ENCODE data around the gene BCAN.
"Not testable (repeated sequence)": the region's sequence is repeated elsewhere in the genome, so short reads cannot be mapped to it uniquely, and the experiment has no call there.

BCAN gene

GRCh38 chr1:156618853-156619581, 22.9 kb upstream of the BCAN start, which contains the start of gene HAPLN2:
Gene HAPLN2 (plus strand): TSS chr1:156619415. CDS start chr1:156623491, 4,076 bp downstream.
- no peak for DNase-seq

- no peak for DNase-seq
Observed at GRCh38 chr1:156619582-156619955, 22.3 kb upstream of the BCAN start.

GRCh38 chr1:156622581-156623297, 19.2 kb upstream of the BCAN start:
- DNase-seq = no peak

- peak; percentile 56 for DNase-seq
Observed at GRCh38 chr1:156623946-156624813, 17.7 kb upstream of the BCAN start.

- DNase-seq = no peak
Observed at GRCh38 chr1:156624814-156625435, 17.0 kb upstream of the BCAN start.

- no peak for DNase-seq
Observed at GRCh38 chr1:156625436-156626078, 16.4 kb upstream of the BCAN start.

GRCh38 chr1:156626079-156626438, 15.9 kb upstream of the BCAN start:
- DNase-seq = no peak

GRCh38 chr1:156627313-156627880, 14.5 kb upstream of the BCAN start:
- peak; percentile 43 for DNase-seq

- DNase-seq = no peak
Observed at GRCh38 chr1:156629823-156630449, 12.0 kb upstream of the BCAN start.

- DNase-seq = not testable (repeated sequence)
Observed at GRCh38 chr1:156631152-156631551, 10.8 kb upstream of the BCAN start.

- DNase-seq = no peak
Observed at GRCh38 chr1:156632355-156632754, 9.6 kb upstream of the BCAN start.

GRCh38 chr1:156638189-156638985, 3.5 kb upstream of the BCAN start:
- no peak for DNase-seq

GRCh38 chr1:156639601-156640101, 2.3 kb upstream of the BCAN start:
- DNase-seq = no peak

- DNase-seq = peak; percentile 28
Observed at GRCh38 chr1:156640842-156641706, 843 bp upstream of the BCAN start.

GRCh38 chr1:156642265-156643048, 540 bp downstream of the BCAN start:
- DNase-seq = peak; percentile 22

GRCh38 chr1:156643049-156643777, 1.3 kb downstream of the BCAN start:
- no peak for DNase-seq

- no peak for DNase-seq
Observed at GRCh38 chr1:156643778-156644092, 1.8 kb downstream of the BCAN start.

GRCh38 chr1:156644146-156644545, 2.2 kb downstream of the BCAN start:
- DNase-seq = no peak
